Neural cell (in vitro differentiated cells): ENCODE results near the gene LRMDA.

Experiments used
- CTCF ChIP-seq: fragments of 450-650 bp; IDR thresholded peaks from 2 replicates; pipeline ENCODE4 v1.5.1; 2014; ENCODE audit warnings: antibody characterized with exemption, mild to moderate bottlenecking, moderate library complexity; ENCODE audit not compliant: poor library complexity, severe bottlenecking
- EZH2 ChIP-seq: fragments of 200-600, 300-800 bp; shearing (Covaris generic), sonication (generic); IDR thresholded peaks from 2 replicates; pipeline ENCODE4 v1.6.1; 2014; ENCODE audit warnings: antibody characterized with exemption, low read length, borderline replicate concordance, mild to moderate bottlenecking; ENCODE audit not compliant: insufficient read depth, poor library complexity, severe bottlenecking

- no peak for TF ChIP-seq CTCF
- TF ChIP-seq EZH2: no peak
These were observed 394.2 kb downstream of the LRMDA start for GRCh38 chr10:75825661-75826060.
